GM19463 (cell line): ENCODE measurements around the gene CTNNA3.

Experiments
- ATAC-seq: cut with Tn5 transposase; IDR thresholded peaks from one replicate; pipeline ENCODE4 v1.9.1; 2021; ENCODE audit warnings: mild to moderate bottlenecking, moderate library complexity; ENCODE audit not compliant: unreplicated experiment

CTNNA3 gene

DNA sequence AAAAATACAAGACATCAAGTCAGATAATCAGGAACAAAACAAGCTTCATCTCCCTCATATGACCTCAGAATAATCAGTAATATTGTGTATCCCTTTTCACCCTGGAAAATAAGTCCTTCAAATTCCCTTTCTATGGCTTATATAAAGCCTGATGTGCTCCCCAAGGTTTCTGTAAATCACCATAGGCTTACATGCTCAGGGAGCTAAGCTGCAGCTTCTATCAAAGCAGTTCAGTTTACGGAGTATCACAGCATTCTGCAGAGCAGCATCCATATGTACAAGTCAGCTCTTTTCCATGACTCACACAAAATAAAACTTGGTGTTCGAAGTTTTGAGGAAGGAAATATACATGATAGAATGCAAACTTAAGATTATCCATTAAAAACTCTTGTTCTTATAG, 544.5 kb downstream of the CTNNA3 start:
- no peak for ATAC-seq

DNA sequence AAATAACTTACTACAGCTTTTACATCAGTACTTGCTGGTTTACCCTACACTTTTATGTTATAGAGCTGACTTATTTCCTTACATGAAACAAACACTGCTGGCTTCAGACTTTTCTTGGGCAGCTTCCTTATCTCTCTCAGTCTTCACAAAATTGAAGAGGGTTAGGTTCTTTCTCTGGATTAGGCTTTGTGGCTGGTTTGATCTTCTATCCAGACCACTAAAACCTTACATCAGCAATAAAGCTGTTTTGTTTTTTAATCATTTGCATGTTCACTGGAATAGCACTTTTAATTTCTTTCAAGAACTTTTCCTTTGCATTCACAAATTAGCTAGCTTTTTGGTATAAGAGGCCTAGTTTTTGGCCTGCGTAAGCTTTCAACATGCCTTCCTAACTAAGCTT, 551.5 kb downstream of the CTNNA3 start:
- ATAC-seq, result no peak

DNA sequence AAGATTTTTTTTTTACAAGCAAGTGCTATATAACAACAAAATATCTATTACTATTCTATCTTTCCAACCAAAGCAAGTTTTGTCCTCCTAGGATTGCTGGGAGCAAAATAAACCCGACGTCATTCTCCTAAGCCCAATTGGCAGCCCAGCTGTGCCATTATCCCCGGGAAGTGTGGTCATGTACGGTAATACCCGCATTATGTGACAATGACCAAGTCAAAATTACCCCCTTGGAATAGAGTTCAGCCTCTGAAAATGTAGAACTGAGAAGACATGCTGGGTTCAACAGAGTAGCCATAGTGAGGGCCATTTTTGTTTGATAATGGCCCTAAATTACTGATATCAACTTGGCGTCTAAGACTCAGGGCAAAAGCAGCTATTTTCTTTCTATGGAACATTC, 554.7 kb downstream of the CTNNA3 start:
- ATAC-seq, result no peak

DNA sequence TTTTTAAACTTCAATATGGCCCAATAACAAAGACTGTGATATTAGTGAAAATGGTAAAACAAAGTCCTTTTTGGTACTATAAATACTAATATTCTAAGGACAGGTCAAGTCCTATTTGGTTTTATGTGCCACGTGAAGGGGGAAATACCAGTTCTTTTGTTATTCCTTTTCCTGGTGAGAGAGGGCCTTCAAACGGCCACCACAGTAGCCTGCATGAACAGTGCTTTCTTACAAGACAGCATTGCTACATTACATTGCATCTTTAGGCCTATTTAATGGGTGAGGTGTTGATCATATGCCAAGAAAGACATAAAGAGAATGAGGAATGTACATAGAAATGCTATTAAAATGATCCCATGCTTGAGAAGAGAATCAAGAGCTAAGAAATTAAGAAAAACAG, 555.4 kb downstream of the CTNNA3 start:
- no peak for ATAC-seq

DNA sequence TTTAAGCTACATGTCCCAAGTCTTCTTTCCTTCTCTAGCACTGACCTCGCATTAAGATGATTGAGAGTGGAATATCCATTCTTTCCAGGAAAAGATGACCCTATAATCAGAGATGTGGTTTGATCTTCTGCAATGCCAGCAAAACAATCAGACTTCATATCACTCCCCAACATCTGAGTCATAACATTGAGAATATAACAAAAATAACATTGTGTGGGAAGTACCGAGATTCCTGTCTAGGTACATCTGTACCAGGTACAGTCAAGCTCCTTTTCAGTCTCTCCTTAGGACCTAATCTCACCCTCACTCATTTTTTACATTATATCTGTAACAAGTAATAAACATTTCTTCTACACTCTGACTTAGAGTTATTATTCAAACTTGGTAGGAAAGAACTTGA, 568.6 kb downstream of the CTNNA3 start:
- ATAC-seq, result no peak

DNA sequence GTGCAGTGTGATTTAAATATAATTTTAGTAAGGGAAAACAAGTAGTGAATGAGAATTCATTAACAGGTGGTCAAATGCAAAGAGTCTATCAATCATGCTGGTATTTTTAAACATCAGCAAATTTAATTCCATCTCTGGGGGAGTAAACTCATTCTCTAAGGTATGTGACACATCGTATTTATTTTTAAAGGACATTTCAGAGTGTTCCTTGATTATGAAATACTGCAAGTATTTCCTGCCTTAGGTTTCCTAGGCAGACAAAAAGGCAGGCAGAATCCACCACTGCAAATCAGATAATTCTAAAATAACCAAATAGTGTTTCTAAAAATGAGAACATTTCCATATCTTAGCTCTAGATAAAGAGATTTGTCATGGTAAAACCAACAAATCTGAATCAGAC, 576.3 kb downstream of the CTNNA3 start:
- no peak for ATAC-seq

DNA sequence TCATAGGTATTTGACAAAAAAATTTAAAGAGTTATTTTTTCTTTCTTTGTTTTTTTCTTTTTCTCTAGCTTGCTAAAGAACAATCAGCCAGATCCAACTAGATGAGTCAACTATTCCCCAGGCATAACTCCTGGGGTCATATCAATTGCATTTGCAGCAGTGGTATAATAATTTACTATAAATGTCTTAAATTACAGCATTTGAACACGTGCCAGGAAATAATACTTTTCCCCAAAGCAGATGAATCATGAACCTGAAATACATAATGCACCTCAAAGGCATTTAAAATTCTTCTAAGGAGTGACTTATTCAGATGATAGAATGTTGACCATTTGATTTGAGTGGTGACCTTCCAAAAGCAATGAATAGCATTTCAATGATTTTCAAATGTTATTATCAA, 580.0 kb downstream of the CTNNA3 start:
- ATAC-seq, result no peak

DNA sequence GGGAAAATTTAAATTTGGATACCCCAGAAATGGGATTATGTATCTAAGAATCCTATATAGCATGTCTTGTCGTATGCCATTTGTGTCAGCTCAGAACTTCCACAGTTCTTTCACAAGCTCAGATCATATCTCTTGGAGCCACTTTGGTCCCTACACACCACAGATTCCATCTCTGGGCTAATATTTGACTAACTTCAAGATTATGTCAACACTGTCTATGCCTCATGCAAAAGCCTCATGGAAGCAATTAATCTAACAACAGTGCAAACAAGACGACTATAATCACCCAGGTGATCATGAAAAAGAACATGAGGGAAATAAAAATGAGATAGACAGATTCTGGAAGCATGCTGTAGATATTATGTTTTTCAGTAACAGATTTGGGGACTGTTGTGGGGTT, 581.0 kb downstream of the CTNNA3 start:
- ATAC-seq, result no peak

DNA sequence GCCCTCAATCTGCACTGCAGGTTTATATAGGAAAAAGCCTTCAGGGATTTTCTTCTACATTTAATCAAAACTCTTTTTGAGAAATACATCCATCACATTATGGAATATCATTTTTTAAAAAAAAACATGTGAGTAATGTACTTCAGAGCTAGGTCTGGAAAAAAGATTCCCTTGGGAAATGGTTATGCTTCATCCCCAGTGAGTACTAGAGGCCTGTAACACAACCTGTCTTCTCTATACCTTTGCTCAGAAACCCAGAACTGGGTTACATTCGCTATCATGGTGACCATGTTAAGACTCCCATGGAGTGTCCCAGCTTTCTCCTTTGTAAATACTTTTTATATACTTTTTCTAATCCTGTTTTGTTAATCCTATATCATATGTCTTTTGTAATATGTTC, 583.2 kb downstream of the CTNNA3 start:
- no peak for ATAC-seq

DNA sequence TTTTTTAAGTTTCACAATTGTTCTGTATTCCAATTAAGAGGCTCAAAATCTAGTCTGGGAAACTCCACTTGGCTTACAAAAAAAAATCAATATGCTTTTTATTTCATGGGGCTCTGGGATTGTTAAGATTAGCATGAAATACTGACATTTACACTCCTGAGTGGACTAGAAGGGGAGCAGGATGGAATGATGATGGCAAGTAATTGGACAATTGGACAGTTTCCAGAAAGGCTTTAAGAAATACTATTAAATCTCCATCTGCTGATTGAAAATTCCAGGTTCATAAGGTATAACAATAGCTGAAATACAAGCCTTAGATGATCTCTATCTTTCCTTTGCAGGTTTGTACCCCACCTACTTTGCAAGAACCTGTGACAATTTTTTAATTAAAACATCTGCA, 585.7 kb downstream of the CTNNA3 start:
- no peak for ATAC-seq

DNA sequence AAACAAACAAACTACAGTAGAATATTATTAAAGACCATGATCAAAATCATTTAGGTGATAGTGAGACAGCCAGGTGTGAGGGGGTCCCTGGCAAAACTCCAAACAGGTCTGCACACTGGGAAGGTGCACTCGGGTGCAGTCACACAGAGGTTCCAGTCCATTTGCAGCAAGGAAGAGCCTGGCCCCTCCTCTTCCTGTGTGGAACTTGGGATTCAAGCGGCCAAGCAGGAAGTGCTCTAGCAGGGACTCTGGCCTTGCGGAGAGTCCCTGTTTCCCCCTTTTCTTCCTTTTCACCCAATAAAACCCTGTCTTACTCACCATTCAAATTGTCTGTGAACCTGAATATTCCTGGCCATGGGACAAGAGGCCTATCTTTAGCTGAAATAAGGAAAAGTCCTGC, 588.3 kb downstream of the CTNNA3 start:
- ATAC-seq, result no peak

DNA sequence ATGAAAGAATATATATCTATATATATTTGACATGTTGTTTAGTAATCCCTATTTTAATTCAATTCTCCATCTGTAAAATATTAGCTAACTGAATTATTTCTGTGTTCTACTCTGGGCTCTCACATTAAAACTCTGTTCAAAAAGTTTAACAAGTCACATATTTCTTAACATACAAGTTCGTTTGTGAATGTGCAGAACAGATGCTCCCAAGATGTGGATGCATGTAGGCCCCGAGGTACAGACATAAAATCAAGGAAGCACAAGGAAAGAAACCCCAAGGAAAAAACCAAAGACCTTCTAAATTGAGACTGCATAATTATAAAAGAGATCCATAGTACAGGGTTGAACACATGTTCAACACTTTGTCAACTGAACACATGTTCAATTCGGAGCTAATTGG, 595.0 kb downstream of the CTNNA3 start:
- no peak for ATAC-seq

DNA sequence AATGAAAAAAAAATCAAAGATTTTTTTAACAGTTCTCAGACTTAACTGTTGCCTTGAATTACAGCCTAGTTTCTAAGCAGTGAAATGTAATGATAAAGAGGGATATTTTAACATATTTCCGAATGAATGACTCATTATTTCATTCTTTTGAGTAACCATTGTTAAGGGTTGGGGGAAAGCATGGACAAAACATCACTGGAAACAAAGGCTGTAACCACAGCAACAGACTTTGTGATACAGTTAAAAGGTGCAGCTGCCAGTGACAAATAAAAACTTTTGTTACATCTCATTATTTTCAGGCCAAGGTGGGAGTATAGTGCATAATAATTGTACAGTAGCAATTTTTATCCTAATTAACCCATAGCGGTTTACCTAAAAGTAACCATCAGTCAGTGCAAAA, 597.5 kb downstream of the CTNNA3 start:
- no peak for ATAC-seq

DNA sequence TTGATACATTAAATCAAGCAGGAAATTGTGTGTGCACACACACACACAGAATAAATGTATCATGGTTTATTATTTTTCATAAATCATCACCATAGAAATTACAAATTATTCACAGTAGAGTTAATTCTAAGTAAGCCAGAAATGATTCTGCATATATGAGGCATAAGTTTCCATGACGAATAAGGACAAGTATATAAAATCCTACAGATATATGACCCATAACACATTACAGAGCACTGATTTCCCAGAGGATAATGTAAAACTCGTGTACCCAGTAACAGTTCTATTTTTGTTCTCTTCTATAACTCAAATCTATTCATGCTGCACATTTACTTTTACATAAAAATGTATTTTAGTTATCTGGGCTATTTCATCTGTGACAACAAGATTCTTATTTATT, 600.5 kb downstream of the CTNNA3 start:
- ATAC-seq, result no peak

DNA sequence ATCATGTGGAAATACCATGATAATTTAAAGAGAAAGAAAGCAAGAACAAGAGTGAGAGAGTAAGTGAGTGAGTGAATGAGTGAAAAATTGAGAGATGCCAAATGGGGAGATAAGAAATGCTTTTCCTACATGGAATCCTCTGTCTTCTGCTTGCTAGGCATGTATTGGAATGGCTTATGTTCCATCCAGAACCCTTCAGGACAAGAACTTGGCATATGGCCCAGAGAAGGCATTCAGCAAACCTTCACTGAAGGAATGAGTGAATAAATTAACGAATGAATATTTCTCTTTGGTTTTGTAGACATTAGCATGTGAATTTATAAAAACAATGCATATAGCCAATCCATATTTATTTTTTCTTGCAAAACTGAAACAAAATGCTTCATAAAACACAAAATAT, 608.0 kb downstream of the CTNNA3 start:
- ATAC-seq, result no peak

DNA sequence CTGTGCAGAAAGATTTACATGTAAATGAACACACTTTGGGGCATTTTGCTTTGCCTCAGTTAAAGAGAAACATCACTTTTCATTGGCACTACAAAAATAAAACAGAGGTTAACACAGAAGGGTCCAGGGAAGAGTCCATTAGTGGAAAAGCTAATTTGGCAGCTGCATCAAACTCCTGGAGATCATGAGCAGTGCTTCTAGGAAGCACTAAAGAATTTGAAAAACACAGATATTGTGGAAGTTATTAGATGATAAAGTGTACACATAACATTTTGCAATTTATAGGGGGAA, 608.9 kb downstream of the CTNNA3 start:
- ATAC-seq, result no peak

DNA sequence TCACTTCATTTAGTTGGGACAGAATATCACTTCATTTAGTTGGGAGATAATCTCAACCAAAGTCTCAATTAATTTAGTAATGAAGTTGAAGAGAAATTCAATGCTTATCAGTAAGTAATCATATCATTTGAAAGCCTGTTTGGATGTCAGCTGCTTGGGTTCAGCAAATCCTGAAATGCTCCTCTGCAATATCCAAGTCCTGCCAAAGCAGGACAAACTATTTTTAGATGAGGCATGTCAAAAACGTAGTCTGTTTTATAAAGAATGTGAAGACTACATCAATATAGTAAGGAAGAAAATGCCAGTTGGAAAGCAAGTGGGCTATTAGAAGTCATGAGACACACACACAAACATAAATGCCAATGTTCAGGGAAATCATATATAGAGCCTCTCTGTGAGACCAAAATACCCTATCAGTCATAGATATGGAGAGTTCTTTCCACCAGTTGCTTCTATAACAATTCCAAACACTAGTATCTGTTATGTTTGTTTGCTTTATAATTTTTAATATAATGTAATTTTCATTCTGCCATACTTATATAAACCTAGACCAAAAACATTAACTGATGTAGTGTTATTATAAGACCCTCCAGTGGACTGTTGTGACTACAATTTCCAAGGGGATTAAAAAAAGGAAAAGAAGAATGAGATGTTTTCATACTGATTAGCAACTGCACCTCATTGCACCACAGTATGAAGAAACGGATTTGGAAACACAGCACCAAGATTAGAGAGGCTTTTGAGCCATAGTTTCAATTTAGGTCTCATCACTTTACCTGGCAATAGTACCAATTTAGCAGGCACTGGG, 609.5 kb downstream of the CTNNA3 start:
- no peak for ATAC-seq

DNA sequence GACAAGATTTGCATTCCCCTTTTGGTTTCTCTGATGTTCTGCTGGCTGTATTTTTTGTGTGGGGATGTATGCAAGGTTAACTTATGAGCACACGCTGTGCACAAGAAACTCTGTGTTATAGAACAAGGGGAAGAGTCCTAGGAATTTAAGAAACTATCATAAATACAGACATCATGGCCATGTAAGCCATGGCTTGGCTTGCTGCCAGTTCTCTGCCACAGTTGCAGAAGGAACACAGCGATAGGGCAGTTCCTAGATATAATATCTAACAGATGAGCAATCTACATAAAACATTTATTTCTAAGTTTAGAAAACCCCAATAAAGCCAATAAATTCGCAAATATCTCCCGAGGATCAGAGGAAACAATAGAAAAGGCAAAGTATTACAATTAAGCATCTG, 616.9 kb downstream of the CTNNA3 start:
- ATAC-seq, result no peak

DNA sequence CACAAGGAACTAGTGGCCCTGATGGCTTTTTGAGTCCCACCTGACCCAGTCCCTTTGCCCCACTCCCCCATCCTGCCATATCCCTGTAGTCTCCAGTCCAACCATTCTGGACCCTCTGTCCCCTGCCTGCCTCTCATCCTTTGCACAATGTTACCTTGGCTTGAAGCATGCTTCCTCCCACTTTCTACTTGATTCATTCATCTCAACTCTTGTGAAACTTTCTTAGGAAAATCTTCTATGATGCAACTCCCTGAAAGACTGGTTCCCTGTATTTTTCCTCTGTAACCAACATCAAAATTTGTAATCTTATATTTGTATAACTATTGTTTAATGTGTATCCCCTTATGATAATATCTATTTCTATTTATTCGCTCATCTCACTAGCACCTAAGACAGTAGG, 618.6 kb downstream of the CTNNA3 start:
- ATAC-seq, result no peak

DNA sequence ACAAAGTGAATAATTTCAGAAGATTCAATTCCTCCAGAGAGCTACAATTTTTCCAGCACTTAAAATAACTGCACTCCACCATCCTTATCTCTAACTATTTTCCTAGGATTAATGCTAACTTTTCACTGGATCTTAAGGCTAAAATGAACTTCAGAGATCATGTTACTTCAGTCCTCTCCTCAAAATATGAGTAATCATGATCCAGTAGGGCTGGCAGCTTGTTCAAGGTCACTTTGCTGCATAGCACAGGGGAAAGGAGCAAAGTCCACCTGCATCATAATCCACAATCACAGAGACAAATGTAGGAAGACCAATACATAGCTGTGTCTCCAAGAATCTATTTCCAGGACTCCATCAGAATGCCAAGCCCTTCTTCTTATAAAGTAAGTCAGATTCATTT, 619.9 kb downstream of the CTNNA3 start:
- ATAC-seq, result no peak

DNA sequence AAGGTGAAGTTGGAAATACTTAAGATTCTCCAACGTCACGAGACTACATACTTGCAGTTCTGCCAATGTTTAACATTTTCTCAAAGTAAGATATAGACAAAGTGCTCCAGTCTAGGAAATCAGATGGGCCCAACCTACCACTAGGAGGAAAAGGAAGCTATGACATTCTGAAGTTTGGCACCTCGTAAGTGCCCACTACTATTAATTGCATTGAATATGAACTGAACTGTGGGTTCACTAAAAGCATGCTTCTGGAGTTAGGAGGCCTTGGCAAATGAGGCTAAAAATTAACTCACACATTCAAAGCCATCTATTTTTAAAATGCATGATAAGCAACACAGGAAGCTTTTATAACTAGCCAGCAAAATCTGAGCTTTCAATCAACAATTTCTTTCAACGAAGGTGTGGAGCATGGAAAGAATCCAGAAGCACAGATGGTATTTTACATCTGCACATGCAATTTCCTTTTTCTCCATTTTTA, 620.5 kb downstream of the CTNNA3 start:
- no peak for ATAC-seq

DNA sequence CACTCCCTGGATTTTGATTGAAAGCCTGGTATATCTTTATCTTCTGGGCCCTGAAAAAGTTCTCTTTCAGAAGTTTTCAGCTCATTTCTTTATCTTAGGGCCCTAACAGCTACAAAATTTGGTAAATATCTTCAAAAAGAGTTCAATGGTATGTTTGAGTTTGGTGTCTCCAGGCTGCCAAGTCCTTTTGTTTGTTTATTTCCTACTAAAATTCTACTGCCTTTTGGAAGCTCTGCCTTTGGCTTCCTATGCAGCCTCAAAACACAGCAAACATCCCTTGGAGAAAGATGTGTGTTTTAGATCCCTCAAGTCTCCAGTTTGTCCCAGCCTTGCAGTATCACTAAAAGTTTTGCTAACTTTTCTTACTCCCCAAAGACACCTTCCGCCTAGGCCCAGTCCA, 623.3 kb downstream of the CTNNA3 start:
- no peak for ATAC-seq

DNA sequence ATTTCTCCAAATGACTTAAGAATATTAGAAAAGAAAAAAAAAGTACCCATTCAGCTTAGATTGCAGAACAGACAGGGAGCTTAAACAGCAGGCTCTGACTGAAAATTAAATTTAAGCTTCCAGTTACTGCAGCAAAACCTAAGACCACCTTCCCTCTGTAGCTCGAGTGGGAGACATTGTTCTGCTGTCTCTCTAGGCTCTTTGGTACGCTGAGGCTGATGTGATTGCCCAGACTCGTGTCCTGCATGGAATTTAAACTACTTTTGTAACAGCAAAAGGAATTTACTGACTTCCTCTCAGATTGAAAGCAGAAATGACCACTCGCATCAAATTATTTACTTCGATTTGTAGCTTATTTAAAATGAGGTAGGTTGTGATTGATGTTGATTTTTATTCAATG, 645.6 kb downstream of the CTNNA3 start:
- ATAC-seq, result no peak
